Measurements from ENCODE around the gene PAX7. TPM values are rescaled to one million over a fixed set of nuclear protein-coding genes. Genes with fewer than 3 reads are reported as not detected.
"Not testable (repeated sequence)": the region's sequence is repeated elsewhere in the genome, so short reads cannot be mapped to it uniquely, and the experiment has no call there.

The PAX7 gene
- not detected for total RNA-seq

DNA sequence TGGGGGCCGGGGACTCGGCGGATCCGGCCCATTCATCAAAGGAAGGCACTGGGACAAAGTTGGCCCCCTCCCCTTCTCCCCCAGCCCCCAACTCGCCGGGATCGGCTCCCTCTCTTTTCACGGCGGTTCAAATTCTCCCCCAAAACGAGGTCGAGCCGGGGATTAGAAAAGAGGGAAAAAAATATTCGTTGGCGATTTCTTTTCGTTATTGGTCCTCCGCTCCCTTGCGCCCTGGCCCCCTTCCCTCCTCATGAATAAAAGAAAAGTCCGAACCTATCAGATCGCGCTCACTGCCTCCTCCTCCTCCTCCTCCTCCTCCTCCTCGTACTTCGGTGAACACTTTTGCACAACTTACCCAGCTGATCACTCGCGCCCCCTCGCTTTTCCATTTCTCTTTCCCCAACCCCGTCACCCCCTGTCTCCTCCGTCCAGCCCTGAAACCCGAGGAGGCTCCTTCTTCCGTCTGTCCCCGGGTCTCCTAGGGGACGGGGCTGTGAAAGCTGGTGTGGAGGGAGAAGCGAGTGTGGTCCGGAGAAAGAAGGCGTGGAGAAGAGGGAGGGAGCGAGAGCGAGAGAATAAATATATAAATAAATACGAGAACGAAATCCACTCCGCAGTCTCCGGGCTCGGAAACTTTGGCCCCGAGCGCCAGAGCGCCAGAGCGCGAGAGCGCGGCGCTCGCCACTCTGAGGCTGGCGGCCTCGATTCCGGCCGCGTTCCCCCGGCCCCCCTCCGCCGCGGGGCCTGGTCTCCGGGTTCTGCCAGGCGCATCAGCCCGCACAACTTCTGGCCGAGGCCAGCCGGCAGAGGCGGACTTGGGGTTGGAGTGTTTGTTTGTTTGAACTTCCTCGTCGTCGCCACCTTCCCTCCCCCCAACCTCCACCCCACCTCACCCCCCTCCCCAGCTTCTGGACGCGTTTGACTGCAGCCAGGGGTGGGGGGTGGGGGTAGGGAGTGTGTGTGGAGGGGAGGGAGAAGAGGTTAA is at the start of gene PAX7:
Gene PAX7 (plus strand): TSS at position 336 of the 985 bp plus-strand sequence. CDS start 758 bp downstream, outside the sequence.
- no peak for DNase-seq (ENCODE audit: low spot score)

DNA sequence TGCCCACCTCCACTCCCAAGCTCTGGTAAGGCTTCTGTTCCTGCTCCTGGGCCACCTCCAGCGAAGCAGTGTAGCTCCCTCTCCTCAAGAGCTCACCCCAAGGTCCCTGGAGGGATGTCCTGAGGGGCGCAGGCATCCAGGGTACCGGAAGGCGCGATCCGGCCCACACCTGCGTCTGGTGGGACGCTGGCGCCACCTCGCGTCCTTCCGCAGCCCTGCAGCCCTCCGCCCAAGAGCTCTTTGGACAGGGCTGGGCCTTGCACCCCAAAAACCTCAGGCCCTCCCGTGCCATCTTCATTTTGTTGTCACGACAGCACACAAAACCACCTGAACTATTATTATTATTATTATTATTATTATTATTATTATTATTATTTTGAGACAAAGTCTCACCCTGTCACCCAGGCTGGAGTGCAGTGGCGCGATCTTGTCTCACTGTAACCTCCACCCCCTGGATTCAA is 49.2 kb upstream of the PAX7 start:
- no peak for DNase-seq (ENCODE audit: low spot score)

DNA sequence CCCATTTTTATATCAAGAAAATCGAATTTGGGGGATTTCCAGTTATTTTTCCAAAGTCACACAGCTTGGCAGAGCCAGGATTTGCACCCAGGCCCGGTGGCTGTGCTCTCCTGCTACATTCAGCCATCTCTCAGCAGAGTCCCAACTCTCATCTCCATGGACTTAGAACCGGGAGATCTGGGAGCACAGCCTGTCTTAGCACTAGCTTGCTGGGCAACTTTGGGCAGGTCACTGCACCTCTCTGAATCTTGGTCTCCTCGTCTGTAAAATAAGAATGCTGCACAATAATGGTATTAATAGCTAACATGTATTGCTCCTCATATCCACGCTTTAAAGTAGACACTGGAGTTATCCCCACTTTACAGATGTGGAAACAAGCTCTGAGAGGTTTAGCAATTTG is 47.8 kb upstream of the PAX7 start:
- no peak for DNase-seq (ENCODE audit: low spot score)

DNA sequence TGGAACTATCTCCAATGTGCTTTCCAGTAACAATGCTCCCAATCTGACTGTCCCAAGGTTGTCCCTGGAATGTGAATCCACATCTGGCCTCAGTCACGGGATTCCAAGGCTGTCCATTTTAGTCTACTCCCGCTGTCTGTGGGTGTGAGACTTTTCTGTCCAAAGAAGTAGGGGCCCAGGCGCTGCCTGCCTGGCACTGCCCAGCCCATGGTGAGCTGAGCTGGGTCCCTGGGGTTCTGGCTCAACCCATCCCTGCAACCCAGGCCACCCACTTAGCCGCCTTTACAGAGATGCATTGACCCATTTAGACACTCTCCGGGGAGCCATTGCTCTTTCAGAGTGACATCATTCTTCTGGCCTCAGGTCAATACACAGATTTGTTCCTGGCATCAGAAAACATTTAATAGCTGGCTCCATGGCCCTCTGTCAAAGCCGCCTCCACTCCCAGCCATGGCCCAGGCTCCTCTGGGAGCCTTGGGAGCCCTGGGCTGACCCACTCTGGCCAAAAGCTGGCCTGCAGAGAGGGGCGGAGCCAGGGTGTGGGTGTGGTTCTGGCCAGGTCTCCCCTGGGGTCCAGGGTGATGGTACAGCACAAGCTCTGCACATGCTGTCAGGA is 47.2 kb upstream of the PAX7 start:
- DNase-seq (ENCODE audit: low spot score), result peak; percentile 45

DNA sequence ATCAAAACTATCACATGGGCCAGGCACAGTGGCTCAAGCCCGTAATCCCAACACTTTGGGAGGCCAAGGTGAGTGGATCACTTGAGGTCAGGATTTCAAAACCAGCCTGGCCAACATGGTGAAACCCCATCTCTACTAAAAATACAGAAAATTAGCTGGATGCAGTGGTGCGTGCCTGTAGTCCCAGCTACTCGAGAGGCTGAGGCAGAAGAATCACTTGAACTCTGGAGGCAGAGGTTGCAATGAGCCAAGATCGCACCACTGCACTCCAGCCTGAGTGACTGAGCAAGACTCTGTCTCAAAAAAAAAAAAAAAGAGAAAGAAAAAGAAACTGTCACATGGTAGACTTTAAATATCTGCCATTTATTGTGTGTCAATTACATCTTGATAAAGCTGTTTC is 44.6 kb upstream of the PAX7 start:
- not testable (repeated sequence) for DNase-seq (ENCODE audit: low spot score)

DNA sequence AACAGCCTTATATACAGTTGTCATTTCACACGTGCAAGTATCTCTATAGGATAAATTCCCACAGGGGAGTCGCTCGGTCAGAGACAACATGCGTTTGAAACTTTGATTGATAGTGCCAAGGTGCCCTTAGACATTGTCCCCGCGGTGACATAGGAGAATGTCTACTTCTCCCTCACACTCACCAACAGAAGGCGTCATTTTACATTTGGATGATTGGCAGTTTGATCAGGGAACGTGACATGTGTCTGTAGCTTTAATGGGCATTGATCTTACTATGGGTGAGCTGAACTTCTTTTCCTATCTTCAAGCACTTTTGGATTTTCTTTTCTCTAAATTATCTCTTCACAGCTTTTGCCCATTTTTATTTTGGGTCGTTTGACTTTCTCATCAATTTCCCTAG is 42.6 kb upstream of the PAX7 start:
- no peak for DNase-seq (ENCODE audit: low spot score)

DNA sequence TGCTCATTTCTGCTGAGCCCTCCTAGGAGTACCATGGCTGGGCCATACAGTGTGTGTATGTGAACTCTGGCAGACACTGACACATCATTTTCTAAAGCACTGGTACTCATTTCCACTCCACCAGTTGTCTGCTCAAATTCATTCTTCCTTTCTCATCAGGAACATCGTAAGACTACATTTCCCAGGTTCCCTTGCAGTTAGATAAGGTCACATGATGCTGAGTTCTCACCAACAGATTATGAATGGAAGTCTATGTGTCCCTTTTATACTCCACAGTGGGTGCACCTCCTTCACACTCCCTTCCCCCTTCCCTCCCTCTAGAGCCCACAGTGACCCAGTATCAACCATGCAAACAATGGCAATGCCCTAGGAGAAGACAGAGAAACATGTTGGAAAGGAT is 38.3 kb upstream of the PAX7 start:
- no peak for DNase-seq (ENCODE audit: low spot score)

DNA sequence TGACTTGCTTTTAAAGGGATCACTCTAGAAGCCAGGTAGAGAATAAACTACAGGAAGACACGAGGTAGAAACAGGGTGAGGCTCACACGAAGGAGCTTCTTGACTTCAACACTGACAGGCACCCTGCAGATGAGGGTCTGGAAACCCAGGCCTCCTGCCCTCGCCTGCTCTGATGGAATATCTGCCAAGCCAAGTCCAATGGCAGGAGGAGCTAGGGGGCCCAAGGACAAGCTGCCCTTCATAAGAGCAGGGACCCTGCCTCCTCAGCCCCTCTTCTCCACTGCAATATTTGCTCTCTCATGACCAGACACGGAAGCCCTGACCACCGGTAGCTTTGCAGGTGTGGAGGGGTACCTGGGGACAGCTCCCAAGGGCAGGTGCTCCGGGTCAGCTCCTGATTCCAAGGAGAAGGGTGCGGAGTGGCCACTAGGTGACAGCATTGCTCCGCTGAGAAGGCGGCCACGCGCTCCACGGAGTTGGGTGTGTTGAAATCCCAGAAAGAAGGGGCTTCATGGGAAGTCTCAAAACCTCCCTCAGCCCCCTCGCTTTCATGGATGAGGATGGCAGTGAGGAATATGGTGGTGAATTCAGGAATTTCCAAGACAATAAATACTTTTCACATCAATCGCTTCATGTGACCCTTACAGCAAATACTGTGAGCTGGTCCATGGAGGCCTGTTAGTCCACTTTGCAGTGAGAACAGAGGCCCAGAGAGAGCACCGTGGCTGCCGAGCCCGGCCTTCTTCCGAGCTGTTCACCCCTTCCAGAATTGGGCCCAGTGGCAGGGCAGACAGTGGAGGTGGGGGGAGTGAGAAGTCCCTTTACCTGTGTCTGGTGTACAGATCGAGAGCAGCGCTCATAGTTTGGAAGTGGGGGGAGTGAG is 33.2 kb upstream of the PAX7 start:
- peak; percentile 69 for DNase-seq (ENCODE audit: low spot score)

DNA sequence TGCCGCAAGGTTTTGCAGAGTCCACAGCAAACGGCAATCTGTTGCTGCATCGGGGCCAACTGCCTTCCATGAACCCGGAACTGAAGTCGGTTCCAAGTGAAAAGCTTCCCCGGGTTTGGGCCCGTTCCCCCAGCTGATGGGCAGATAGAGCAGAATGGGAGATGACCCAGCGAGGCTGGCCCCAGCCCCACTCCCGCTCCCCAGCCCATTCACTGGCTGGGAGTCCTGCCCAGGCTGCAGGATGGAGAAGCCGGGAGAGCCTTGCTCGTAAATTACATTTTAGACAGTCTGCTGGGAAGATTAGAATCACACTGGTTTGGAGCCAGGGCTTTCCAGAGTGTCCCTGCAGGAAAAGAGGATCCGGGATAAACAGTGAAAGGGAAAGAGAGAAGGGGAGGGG is 31.6 kb upstream of the PAX7 start:
- DNase-seq (ENCODE audit: low spot score), result peak; percentile 49

DNA sequence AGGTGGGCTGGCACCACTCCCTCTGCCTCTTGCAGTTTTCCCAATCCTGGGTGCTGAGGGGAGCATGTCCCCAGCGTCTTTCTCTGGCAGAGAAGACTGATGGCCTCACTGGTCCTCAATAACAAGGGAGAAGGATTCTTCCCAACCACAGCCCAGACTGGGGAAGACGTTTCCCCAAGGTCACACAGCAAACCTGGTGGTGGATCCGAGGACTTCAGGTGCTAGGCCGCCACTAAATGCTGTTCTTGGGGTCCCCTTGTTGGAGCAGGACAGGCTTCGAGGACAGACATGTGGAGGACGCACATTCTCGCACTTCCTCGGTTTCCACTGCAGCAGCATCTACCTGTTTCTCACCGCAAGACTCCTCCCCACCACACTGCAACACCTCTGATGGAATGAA is 30.9 kb upstream of the PAX7 start:
- DNase-seq (ENCODE audit: low spot score), result no peak

DNA sequence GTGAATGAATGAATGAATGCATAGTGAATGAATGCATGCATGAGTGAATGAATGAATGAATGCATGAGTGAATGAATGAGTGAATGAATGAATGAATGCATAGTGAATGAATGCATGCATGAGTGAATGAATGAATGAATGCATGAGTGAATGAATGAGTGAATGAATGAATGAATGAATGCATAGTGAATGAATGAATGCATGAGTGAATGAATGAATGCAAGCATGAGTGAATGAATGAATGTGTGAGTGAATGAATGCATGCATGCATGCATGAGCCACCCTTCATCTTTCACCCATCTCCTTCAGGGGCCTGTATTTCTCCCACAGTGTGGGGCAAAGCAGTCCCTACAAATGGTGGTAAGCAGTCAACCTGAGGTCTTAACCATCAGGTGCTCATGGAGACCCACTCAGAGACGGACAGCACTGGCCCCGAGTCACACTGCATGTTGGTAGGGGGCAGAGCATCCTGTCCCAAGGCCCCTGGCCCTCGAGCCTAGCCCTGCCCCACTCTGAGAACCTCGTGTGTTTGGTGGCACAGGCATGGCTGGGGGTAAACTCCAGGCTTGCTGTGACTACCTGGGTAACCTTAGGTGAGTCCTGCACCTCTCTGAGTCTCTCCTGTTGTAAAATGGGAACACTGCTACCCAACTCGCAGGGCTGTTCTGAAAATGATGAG is 28.0 kb upstream of the PAX7 start:
- DNase-seq (ENCODE audit: low spot score), result no peak

DNA sequence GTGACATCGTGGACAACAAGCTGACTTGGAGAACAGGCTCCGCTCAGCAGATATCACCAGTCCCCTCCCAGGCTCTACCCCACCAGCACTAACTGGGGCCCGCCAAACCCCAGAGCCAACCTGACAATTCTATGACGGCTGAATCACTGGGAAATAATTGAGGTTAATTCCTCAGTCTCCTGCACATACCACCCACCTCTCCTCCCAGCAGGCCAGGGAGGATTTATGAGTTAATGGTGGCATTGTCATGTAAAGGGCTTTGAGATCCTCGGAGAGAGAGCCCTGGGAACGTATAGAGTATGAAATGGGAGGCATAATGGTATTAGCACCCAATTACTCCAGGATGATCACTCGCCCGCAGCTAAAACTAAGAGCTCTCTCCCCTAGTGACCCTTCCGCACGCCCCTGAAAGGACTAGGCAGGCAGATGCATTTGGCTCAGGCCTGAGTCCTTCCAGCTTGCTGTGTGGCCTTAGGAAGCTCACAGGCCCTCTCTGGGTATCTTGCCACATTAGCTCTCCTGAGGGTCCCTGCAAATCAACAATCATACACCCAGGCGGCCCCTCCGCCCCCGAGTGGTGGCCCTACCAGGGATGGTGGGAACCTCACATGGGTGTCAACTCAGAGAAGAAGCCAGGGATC is 27.3 kb upstream of the PAX7 start:
- DNase-seq (ENCODE audit: low spot score), result no peak

DNA sequence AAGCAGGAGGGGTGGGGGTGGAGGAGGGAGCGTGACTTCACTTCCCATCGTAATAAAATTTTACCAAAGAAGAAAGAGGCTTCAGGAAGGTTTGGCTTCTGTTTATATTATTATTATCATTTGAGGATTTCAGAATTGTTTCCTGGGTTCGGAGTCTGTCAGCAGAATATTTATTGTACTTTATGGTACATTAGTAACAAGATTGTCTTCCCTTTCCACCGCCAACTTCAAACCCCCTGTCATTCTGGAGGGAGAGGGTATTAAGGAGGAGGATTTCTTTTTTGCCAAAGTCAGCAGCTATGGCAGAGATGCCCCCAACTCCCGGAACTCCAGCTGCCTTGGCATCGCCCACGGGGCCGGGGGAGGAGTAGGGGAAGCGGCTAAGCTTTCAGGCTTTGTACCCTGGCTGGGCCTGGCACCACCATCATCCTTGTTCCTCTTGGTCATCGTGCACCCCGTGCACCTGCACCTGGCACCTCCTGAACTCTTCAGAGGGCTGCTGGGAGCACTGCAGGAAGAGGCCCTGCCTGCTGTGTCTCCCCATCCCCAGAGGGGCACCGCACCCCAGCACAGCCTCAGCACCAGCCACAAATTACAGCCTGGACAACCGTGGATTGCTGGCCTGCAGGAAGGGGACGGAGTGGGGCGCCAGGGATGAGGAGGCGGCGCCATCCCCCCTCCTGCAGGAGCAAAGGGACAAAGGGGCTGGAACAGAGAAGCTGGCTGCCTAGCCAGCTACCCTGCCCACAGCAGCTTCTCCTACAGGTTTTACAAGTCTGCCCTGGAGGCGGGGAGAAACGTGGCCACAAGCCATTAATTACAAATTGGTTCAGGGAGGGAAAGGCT is 24.0 kb upstream of the PAX7 start:
- no peak for DNase-seq (ENCODE audit: low spot score)

DNA sequence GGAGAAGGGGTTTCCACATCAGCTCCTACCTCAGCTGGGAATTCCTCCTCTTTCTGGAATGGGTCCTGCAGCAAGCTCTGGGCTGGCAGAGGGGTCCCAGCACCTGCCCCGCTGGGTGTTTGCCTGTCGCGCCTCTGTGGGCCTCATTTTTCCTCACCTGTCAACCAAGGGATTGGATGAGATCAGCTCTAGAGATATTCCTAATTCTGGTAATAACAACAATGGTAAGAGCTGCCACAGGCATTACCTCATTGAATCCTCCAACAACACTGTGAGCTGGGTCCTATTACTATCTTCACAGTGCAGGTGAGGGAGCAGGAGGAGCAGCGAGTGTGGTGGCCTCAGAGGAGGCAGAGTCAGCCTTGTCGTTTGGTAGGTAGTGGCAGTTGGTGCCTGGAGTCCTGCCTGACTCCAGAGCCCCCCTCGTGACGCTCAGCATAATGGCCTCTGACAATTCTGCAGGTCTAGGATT is 23.3 kb upstream of the PAX7 start:
- DNase-seq (ENCODE audit: low spot score), result no peak

DNA sequence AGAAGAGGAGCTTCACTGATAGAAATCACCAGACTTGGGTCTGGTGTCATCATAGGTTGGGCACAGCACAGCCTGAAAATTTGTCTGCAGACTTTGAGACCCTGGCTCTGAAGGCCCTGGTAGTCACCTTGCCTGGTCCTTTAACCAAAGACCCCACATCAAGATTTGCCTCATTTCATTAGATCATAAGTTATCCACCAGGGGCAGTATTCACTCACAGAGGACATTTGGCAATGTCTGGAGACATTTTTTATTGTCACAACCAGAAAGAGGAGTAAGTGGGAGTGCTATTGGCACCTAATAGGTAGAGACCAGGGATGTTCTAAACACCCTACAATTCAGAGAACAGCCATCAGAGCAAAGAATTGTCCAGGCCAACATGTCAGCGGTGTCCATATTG is 22.1 kb upstream of the PAX7 start:
- DNase-seq (ENCODE audit: low spot score), result no peak

DNA sequence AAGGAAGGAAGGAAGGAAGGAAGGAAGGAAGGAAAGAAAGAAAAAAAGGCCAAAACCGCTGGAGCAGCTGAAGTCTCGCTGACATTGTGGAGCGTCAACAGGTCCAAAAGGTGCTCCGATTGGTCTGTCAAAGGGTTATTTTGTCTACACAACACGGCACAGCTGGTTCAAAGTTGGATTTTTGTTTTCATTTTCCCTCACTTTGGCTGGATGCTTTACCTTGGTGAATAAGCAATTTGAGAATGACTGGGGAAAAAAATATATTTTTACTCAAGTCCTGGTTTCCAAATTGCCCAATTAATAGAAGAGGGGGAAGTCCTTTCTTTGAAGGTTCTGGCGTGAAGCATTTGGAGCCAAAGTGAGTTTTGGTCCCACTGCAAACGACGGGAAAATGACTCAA is 19.3 kb upstream of the PAX7 start:
- DNase-seq (ENCODE audit: low spot score), result no peak

DNA sequence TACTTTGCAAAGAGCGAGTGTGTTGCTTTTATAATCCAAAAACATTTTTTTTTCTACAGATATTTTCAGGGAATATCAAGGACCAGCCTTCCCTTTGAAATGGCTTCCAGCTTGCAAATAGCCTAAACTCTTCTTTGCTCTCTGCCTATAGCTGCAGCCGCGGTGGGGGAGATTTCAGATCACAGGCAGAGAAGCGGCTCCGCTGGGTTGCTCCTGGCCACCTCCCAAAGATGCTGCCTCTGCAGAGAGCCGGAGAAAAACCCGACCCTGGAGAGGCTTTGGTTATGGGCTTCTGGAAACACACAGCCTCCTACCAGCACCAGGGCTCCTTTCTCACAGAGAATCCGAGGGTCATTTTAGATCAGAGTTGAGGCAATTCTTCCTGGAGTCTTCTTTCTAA is 18.6 kb upstream of the PAX7 start:
- DNase-seq (ENCODE audit: low spot score), result no peak

DNA sequence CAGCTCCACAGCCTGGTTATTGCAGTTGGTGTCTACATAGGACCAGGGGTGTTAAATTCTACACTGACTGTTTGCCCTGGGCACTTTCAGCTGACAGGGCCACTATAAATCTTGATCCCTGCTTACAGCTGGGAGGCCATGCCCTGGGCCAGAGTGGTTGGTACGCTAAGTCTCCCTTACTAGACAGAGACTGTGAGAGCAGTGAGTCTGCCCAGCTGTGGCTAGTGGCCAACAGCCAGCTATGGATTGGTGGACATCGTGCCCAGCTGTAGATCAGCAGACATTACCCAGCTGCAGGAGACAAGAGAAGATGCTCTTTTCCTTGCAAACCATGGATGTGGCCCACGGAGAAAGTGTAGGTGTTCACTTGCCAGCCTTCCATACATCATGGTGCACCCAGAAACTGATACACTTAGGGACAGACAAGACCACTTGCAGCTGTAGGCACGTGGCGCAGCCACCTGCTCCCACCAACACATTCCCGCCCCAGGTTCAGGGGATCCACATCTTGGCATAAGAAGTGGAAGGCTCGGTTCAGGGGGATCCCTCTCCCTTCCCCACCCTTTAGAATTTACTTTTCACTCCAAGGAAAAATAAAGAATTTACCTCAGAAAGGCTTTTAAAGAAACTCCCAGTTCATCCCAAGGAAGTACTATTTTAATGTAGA is 16.4 kb upstream of the PAX7 start:
- DNase-seq (ENCODE audit: low spot score), result no peak

Data from ureter (tissue), 1 donor.